ENCODE results near the gene PRKACB.

DNA sequence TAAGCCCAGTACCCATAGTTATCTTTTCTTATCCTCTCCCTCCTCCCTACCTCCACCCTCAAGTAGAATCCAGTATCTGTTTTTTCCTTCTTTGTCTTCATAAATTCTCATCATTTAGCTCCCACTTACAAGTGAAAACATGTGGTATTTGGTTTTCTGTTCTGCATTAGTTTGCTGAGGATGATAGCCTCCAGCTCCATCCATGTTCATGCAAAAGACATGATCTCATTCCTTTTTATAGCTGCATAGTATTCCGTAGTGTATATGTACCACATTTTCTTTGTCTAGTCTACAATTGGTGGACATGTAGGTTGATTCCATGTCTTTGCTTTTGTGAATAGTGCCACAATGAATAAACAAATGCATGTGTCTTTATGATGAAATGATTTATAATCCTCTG lies 55.2 kb downstream of the PRKACB start:
- TF ChIP-seq, protein P1, sequence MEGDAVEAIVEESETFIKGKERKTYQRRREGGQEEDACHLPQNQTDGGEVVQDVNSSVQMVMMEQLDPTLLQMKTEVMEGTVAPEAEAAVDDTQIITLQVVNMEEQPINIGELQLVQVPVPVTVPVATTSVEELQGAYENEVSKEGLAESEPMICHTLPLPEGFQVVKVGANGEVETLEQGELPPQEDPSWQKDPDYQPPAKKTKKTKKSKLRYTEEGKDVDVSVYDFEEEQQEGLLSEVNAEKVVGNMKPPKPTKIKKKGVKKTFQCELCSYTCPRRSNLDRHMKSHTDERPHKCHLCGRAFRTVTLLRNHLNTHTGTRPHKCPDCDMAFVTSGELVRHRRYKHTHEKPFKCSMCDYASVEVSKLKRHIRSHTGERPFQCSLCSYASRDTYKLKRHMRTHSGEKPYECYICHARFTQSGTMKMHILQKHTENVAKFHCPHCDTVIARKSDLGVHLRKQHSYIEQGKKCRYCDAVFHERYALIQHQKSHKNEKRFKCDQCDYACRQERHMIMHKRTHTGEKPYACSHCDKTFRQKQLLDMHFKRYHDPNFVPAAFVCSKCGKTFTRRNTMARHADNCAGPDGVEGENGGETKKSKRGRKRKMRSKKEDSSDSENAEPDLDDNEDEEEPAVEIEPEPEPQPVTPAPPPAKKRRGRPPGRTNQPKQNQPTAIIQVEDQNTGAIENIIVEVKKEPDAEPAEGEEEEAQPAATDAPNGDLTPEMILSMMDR (IDR thresholded peaks at IDR 0.05), result no peak
- no peak for TF ChIP-seq POLR2A (IDR thresholded peaks at IDR 0.05)

Data from uterus (tissue), 2 donors.